Gastrocnemius medialis (tissue), 4 donors: ENCODE measurements around the gene KRTAP19-7. TPM values are rescaled to one million over a fixed set of nuclear protein-coding genes. Genes with fewer than 3 reads are reported as not detected.

Source experiments
- ATAC-seq, 2 donors: fragments of 150-250 bp; one replicate each; pipeline ENCODE4 v1.9.1; 2016
- DNase-seq, 2 donors: peaks; one replicate each; pipeline ENCODE4 v3.0.0-alpha.2; 2019
- H3K27ac ChIP-seq, 4 donors: fragments of 200-600 bp; sonication (generic); 1 replicate in 1 of 4; 2 replicates in 3 of 4; pipeline ENCODE4 v1.5.1; 2016 to 2018; ENCODE audit warnings: mild to moderate bottlenecking in 2 of 4, moderate library complexity in 1 of 4
- H3K27me3 ChIP-seq, 3 donors: fragments of 200-600 bp; sonication (generic) in 2 of 3; 1 replicate in 1 of 3; 2 replicates in 2 of 3; pipeline versions ENCODE4 v1.5.1 to v1.6.0; 2016 to 2019; ENCODE audit warnings: mild to moderate bottlenecking in 1 of 3, moderate library complexity in 1 of 3
- H3K36me3 ChIP-seq, 2 donors: fragments of 200-600 bp; sonication (generic) in 1 of 2; one replicate each; pipeline ENCODE4 v1.5.1; 2017 to 2018
- H3K4me1 ChIP-seq, 2 donors: fragments of 200-600 bp; sonication (generic) in 1 of 2; one replicate each; pipeline ENCODE4 v1.5.1; 2016 to 2017; ENCODE audit warnings: mild to moderate bottlenecking in 2 of 2
- H3K4me3 ChIP-seq, 4 donors: fragments of 200-600 bp; sonication (generic) in 3 of 4; 1 replicate in 1 of 4; 2 replicates in 3 of 4; pipeline ENCODE4 v1.5.1; 2016 to 2019; ENCODE audit warnings: mild to moderate bottlenecking in 2 of 4
- H3K9me3 ChIP-seq, 3 donors: fragments of 200-600 bp; sonication (generic) in 2 of 3; 1 replicate in 1 of 3; 2 replicates in 2 of 3; pipeline ENCODE4 v1.5.1; 2016 to 2019
- CTCF ChIP-seq, 5 experiments: fragments of 450-650 bp in 3 of 5; fragments of 200-600 bp in 2 of 5; sonication (generic) in 2 of 5; IDR thresholded peaks in 4 of 5; conservative IDR thresholded peaks in 1 of 5; 1 replicate in 4 of 5; 2 replicates in 1 of 5; pipeline ENCODE4 v1.5.1; 2016 to 2019; ENCODE audit warnings: antibody characterized with exemption in 5 of 5, mild to moderate bottlenecking in 3 of 5, moderate library complexity in 3 of 5
- POLR2A ChIP-seq, 2 donors: fragments of 450-650 bp; IDR thresholded peaks; one replicate each; pipeline ENCODE4 v1.6.1; 2017; ENCODE audit warnings: antibody characterized with exemption in 2 of 2, mild to moderate bottlenecking in 2 of 2, moderate library complexity in 2 of 2
- in situ Hi-C, 4 donors: fragments of 200-750 bp; cut with MboI; loops; one replicate each; pipeline versions ENCODE4 v1.15.0 to v1.8.0; 2017; ENCODE audit warnings: low sequenced_read_pairs in 4 of 4
- intact Hi-C: fragments of 100-400 bp; cut with DNase I; formaldehyde crosslinking; loops from one replicate; pipeline ENCODE4 v1.15.1; 2023; ENCODE audit warnings: low total_unique reads
- total RNA-seq, 4 donors: library from RNA; depleted of rRNA; stranded (reverse); fragments of >200 nt; gene quantifications; one replicate each; pipeline versions ENCODE4 v1.1.0 to v1.2.3, GENCODE V29; 2016

KRTAP19-7 gene
- total RNA-seq, 4 donors from 2014 or later = not detected

GRCh38 chr21:30577766-30578165 lies 16.7 kb upstream of the KRTAP19-7 start:
- H3K27me3 ChIP-seq = no peaks in the 10 kb centered on the region
- in situ Hi-C loops (no loop called here), intact Hi-C loops (no loop called here)
- no peak for DNase-seq
- no peaks in the 10 kb centered on the region for H3K9me3 ChIP-seq
- no peaks in the 10 kb centered on the region for H3K4me1 ChIP-seq
- H3K4me3 ChIP-seq = no peak overlapping the region
- no peaks in the 10 kb centered on the region for H3K36me3 ChIP-seq
- no peak overlapping the region for H3K27ac ChIP-seq
- ATAC-seq = no peak
- TF ChIP-seq POLR2A (IDR thresholded peaks at IDR 0.05) (no peak), CTCF (IDR thresholded peaks at IDR 0.05 in 4 of 5, conservative IDR thresholded peaks at IDR 0.05 in 1 of 5) (no peak)

GRCh38 chr21:30567617-30568016 lies 6.5 kb upstream of the KRTAP19-7 start:
- Histone ChIP-seq H3K4me3 (no peak overlapping the region), H3K27ac (no peak overlapping the region), H3K9me3 (no peaks in the 10 kb centered on the region), H3K4me1 (no peaks in the 10 kb centered on the region), H3K36me3 (no peaks in the 10 kb centered on the region), H3K27me3 (no peaks in the 10 kb centered on the region)
- no peak for TF ChIP-seq CTCF (IDR thresholded peaks at IDR 0.05 in 4 of 5, conservative IDR thresholded peaks at IDR 0.05 in 1 of 5)
- no peak for TF ChIP-seq POLR2A (IDR thresholded peaks at IDR 0.05)
- in situ Hi-C loops = no loop called here
- ATAC-seq = no peak
- intact Hi-C loops = no loop called here
- no peak for DNase-seq

- Histone ChIP-seq H3K27me3 (no peaks in the 10 kb centered on the region), H3K27ac (no peak overlapping the region), H3K9me3 (no peaks in the 10 kb centered on the region), H3K4me1 (no peaks in the 10 kb centered on the region), H3K36me3 (no peaks in the 10 kb centered on the region), H3K4me3 (no peak overlapping the region)
- intact Hi-C loops = no loop called here
- no peak for ATAC-seq
- in situ Hi-C loops = no loop called here
- TF ChIP-seq CTCF (IDR thresholded peaks at IDR 0.05 in 4 of 5, conservative IDR thresholded peaks at IDR 0.05 in 1 of 5) (no peak), POLR2A (IDR thresholded peaks at IDR 0.05) (no peak)
- DNase-seq = no peak
Measured at GRCh38 chr21:30563630-30564029, 2.5 kb upstream of the KRTAP19-7 start.

DNA sequence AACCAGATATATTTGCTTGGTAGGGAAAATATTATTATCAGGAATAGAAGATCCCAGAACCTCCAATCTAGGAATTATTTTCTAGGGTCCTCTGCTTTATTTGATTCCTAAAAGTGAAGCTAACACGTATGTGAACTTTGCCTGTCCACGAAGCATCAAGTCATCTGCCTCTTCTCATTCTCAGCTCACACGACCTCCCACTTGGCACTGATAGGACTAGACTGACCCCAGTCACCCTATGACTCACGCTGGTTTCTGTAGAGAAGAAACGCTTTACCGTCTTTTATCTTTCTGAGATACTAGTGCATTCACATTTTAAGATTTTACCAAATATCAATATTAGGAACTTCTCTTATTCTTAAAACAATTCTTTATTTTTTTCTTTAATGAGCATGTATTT lies 2.0 kb upstream of the KRTAP19-7 start:
- no peak for DNase-seq
- Histone ChIP-seq H3K4me1 (no peaks in the 10 kb centered on the region), H3K36me3 (no peaks in the 10 kb centered on the region), H3K4me3 (no peak overlapping the region), H3K9me3 (no peaks in the 10 kb centered on the region), H3K27ac (no peak overlapping the region), H3K27me3 (no peaks in the 10 kb centered on the region)
- no peak for ATAC-seq
- intact Hi-C loops (no loop called here), in situ Hi-C loops (no loop called here)
- TF ChIP-seq CTCF (IDR thresholded peaks at IDR 0.05 in 4 of 5, conservative IDR thresholded peaks at IDR 0.05 in 1 of 5) (no peak), POLR2A (IDR thresholded peaks at IDR 0.05) (no peak)

GRCh38 chr21:30561957-30562356 lies 843 bp upstream of the KRTAP19-7 start:
- no peaks in the 10 kb centered on the region for H3K4me1 ChIP-seq
- H3K27ac ChIP-seq = no peak overlapping the region
- H3K27me3 ChIP-seq = no peaks in the 10 kb centered on the region
- no peak for ATAC-seq
- no peaks in the 10 kb centered on the region for H3K36me3 ChIP-seq
- no peak for DNase-seq
- in situ Hi-C loops = no loop called here
- H3K9me3 ChIP-seq = no peaks in the 10 kb centered on the region
- intact Hi-C loops = no loop called here
- TF ChIP-seq CTCF (IDR thresholded peaks at IDR 0.05 in 4 of 5, conservative IDR thresholded peaks at IDR 0.05 in 1 of 5) (no peak), POLR2A (IDR thresholded peaks at IDR 0.05) (no peak)
- H3K4me3 ChIP-seq = no peak overlapping the region
